Gastroesophageal sphincter (tissue), 4 donors: ENCODE results near the gene RPAP3. TPM values are rescaled to one million over a fixed set of nuclear protein-coding genes. Genes with fewer than 3 reads are reported as not detected.
A peak's percentile ranks its signal among the peaks of the same experiment; 100 is the strongest.
"Not testable (repeated sequence)": the region's sequence is repeated elsewhere in the genome, so short reads cannot be mapped to it uniquely, and the experiment has no call there.

Source experiments
- ATAC-seq: fragments of 150-250 bp; one replicate; pipeline ENCODE4 v1.9.1; 2016; ENCODE audit warnings: mild to moderate bottlenecking, moderate library complexity
- H3K27ac ChIP-seq, 4 donors: fragments of 200-600 bp; sonication (generic) in 3 of 4; 1 replicate in 3 of 4; 2 replicates in 1 of 4; pipeline ENCODE4 v1.5.1; 2016 to 2019
- H3K27me3 ChIP-seq: fragments of 200-600 bp; sonication (generic); one replicate; pipeline ENCODE4 v1.5.1; 2019
- H3K36me3 ChIP-seq, 2 donors: fragments of 200-600 bp; sonication (generic); one replicate each; pipeline ENCODE4 v1.5.1; 2019; ENCODE audit warnings: control low read depth in 1 of 2
- H3K4me1 ChIP-seq, 3 donors: fragments of 200-600 bp; sonication (generic); 1 replicate in 2 of 3; 2 replicates in 1 of 3; pipeline ENCODE4 v1.5.1; 2016 to 2019; ENCODE audit warnings: control low read depth in 2 of 3
- H3K4me3 ChIP-seq, 2 donors: fragments of 200-600 bp; sonication (generic); one replicate each; pipeline ENCODE4 v1.5.1; 2019; ENCODE audit warnings: mild to moderate bottlenecking in 1 of 2, moderate library complexity in 1 of 2
- H3K9me3 ChIP-seq, 3 donors: fragments of 200-600 bp; sonication (generic); one replicate each; pipeline ENCODE4 v1.5.1; 2017 to 2019; ENCODE audit warnings: control low read depth in 2 of 3
- EP300 ChIP-seq: sonication (generic); formaldehyde crosslinking; IDR thresholded peaks from one replicate; pipeline ENCODE4 v1.6.1; 2017; ENCODE audit warnings: antibody characterized with exemption, mild to moderate bottlenecking
- POLR2A ChIP-seq, 2 donors: fragments of 450-650 bp; IDR thresholded peaks; one replicate each; pipeline ENCODE4 v1.6.1; 2017; ENCODE audit warnings: antibody characterized with exemption in 2 of 2, mild to moderate bottlenecking in 2 of 2, moderate library complexity in 1 of 2
- POLR2AphosphoS5 ChIP-seq: sonication (generic); formaldehyde crosslinking; IDR thresholded peaks from one replicate; pipeline ENCODE4 v1.6.1; 2017; ENCODE audit warnings: antibody characterized with exemption
- WGBS, 2 donors: methylation state at CpG; one replicate each; pipeline ENCODE4 v1.1.5; 2018; ENCODE audit warnings: low coverage in 1 of 2; 5-methylcytosine and 5-hydroxymethylcytosine counted together
- total RNA-seq, 4 donors: library from RNA; depleted of rRNA; stranded (reverse); fragments of >200 nt; gene quantifications; one replicate each; pipeline ENCODE4 v1.1.0, GENCODE V29; 2016
- TF ChIP-seq, protein P1 (sequence below), 4 experiments: fragments of 200-600 bp in 2 of 4; fragments of 450-650 bp in 2 of 4; sonication (generic) in 1 of 4; IDR thresholded peaks; one replicate each; pipeline ENCODE4 v1.5.1; 2017 to 2019; ENCODE audit warnings: antibody characterized with exemption in 4 of 4, mild to moderate bottlenecking in 2 of 4, moderate library complexity in 2 of 4

RPAP3 gene
- total RNA-seq, 4 donors from 2014 or later = 17.0 to 20.0 (median 18.8) TPM

GRCh38 chr12:47636908-47637780 is 68.7 kb downstream of the RPAP3 start:
- Histone ChIP-seq H3K9me3 (peaks cover 0 to 10% (median 0%) of the 10 kb centered on the region in 3 donors), H3K27ac (no peak overlapping the region), H3K27me3 (no peaks in the 10 kb centered on the region), H3K4me1 (no peaks in the 10 kb centered on the region), H3K36me3 (no peaks in the 10 kb centered on the region), H3K4me3 (no peak overlapping the region)
- TF ChIP-seq, protein P1, sequence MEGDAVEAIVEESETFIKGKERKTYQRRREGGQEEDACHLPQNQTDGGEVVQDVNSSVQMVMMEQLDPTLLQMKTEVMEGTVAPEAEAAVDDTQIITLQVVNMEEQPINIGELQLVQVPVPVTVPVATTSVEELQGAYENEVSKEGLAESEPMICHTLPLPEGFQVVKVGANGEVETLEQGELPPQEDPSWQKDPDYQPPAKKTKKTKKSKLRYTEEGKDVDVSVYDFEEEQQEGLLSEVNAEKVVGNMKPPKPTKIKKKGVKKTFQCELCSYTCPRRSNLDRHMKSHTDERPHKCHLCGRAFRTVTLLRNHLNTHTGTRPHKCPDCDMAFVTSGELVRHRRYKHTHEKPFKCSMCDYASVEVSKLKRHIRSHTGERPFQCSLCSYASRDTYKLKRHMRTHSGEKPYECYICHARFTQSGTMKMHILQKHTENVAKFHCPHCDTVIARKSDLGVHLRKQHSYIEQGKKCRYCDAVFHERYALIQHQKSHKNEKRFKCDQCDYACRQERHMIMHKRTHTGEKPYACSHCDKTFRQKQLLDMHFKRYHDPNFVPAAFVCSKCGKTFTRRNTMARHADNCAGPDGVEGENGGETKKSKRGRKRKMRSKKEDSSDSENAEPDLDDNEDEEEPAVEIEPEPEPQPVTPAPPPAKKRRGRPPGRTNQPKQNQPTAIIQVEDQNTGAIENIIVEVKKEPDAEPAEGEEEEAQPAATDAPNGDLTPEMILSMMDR (IDR thresholded peaks at IDR 0.05) = peak in 1 of 4 experiments; percentile 35
- TF ChIP-seq POLR2A (IDR thresholded peaks at IDR 0.05) = no peak
- TF ChIP-seq POLR2AphosphoS5 = no peak
- TF ChIP-seq EP300 = no peak
- ATAC-seq = no peak
- WGBS, 2 donors = 50 to 100% methylated on average over 2 of the region's 8 CpGs

- not testable (repeated sequence) for ATAC-seq, H3K4me1 ChIP-seq, H3K36me3 ChIP-seq, H3K4me3 ChIP-seq, H3K27ac ChIP-seq, H3K27me3 ChIP-seq
- peaks cover 0 to 10% (median 0%) of the 10 kb centered on the region in 3 donors for H3K9me3 ChIP-seq
Observed at GRCh38 chr12:47635770-47636169, 70.1 kb downstream of the RPAP3 start.

DNA sequence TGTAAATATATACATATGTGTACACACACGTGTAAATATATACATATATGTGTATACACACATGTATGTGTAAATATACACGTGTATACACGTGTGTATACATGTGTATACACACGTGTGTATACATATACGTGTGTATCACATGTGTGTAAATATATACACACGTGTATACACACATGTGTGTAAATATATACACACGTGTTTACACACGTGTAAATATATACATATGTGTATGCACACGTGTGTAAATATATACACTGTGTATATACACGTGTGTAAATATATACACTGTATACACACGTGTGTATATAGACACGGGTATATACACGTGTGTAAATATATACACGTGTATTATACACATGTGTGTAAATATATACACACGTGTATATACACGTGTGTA is 71.7 kb downstream of the RPAP3 start:
- Histone ChIP-seq H3K9me3 (peaks cover 0 to 10% (median 0%) of the 10 kb centered on the region in 3 donors), H3K4me3 (no peak overlapping the region), H3K36me3 (no peaks in the 10 kb centered on the region), H3K27me3 (no peaks in the 10 kb centered on the region), H3K4me1 (no peaks in the 10 kb centered on the region), H3K27ac (no peak overlapping the region)
- 58 to 65% methylated on average over 16 of the region's 16 CpGs for WGBS, 2 donors
- TF ChIP-seq, protein P1 (IDR thresholded peaks at IDR 0.05) = no peak
- TF ChIP-seq POLR2AphosphoS5 = no peak
- no peak for TF ChIP-seq EP300
- TF ChIP-seq POLR2A (IDR thresholded peaks at IDR 0.05) = no peak
- no peak for ATAC-seq

- Histone ChIP-seq H3K27ac (no peak overlapping the region), H3K4me1 (no peaks in the 10 kb centered on the region), H3K4me3 (no peak overlapping the region), H3K9me3 (no peaks in the 10 kb centered on the region), H3K36me3 (peaks cover 0 to 10% of the 10 kb centered on the region in 2 donors), H3K27me3 (no peaks in the 10 kb centered on the region)
- WGBS, 2 donors = 42% methylated on average over 1 of the region's 1 CpG; no CpG with 5 or more reads in 1 of the 2 donors
- TF ChIP-seq, protein P1 (IDR thresholded peaks at IDR 0.05) = no peak
- TF ChIP-seq POLR2A (IDR thresholded peaks at IDR 0.05) = no peak
- TF ChIP-seq POLR2AphosphoS5 = no peak
- no peak for TF ChIP-seq EP300
- ATAC-seq = no peak
Observed at GRCh38 chr12:47621960-47622359, 83.9 kb downstream of the RPAP3 start.

DNA sequence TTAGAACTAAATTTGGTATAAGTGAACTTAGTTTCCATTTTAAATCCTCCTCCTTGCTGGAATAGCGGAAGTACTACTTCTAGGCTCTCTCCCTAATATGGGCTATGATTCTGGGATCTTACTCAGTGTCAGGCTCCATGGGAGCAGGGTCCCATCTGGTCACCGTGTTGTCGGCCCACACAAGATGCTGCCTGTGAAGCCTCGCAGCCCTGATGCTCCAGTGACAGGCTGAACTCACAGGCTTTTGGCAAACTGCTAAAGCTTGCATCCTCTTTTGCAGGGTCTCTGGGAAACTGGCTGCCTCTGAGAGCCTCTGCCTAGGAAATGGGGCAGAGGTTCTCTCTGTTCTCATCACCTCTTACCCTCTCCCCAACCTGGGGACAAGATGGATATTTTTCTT is 88.4 kb downstream of the RPAP3 start:
- 42 to 66% methylated on average over 1 to 4 of the region's 4 CpGs for WGBS, 2 donors
- Histone ChIP-seq H3K4me1 (no peaks in the 10 kb centered on the region), H3K9me3 (no peaks in the 10 kb centered on the region), H3K27ac (no peak overlapping the region), H3K36me3 (no peaks in the 10 kb centered on the region), H3K27me3 (no peaks in the 10 kb centered on the region), H3K4me3 (no peak overlapping the region)
- TF ChIP-seq, protein P1 (IDR thresholded peaks at IDR 0.05) = no peak
- no peak for TF ChIP-seq POLR2AphosphoS5
- no peak for TF ChIP-seq EP300
- no peak for TF ChIP-seq POLR2A (IDR thresholded peaks at IDR 0.05)
- no peak for ATAC-seq
